Panc1 (cell line): ENCODE results near the gene TMEM202. TPM values are rescaled to one million over a fixed set of nuclear protein-coding genes. Genes with fewer than 3 reads are reported as not detected.
"Not testable (repeated sequence)": the region's sequence is repeated elsewhere in the genome, so short reads cannot be mapped to it uniquely, and the experiment has no call there.

ENCODE experiments used
- ATAC-seq: fragments of 200-7000 bp; cut with Tn5 transposase; 2 replicates; pipeline ENCODE4 v1.9.1; 2020; ENCODE audit warnings: mild to moderate bottlenecking, moderate library complexity
- BruUV-seq: library from RNA; stranded (reverse); fragments of 400-500 nt; replicated peaks from 2 replicates; lab custom pipeline; 2021; lab: Mats Ljungman, UMichigan
- CTCF ChIA-PET: fragments of 300-600 bp; sonication (Branson Sonifier 250); formaldehyde crosslinking; loops from one replicate; lab custom pipeline; 2022; ENCODE audit warnings: antibody characterized with exemption; lab: Charles Lee
- POLR2A ChIA-PET: fragments of 300-600 bp; sonication (Branson Sonifier 250); formaldehyde crosslinking; loops from one replicate; lab custom pipeline; 2022; ENCODE audit warnings: antibody characterized with exemption; lab: Charles Lee
- DNase-seq: peaks from one replicate; pipeline ENCODE4 v3.0.0-alpha.2; 2010; ENCODE audit warnings: low read depth, low spot score
- H3K27ac ChIP-seq: 2 replicates; pipeline ENCODE4 v1.5.1; 2011; ENCODE audit warnings: mild to moderate bottlenecking, low read length, inconsistent platforms
- H3K27me3 ChIP-seq: fragments of 200-500 bp; sonication (Bioruptor generic); 2 replicates; pipeline ENCODE4 v1.6.0; 2014; ENCODE audit warnings: low read length, inconsistent platforms; ENCODE audit not compliant: control insufficient read depth, insufficient read depth
- H3K36me3 ChIP-seq: fragments of 200-500 bp; sonication (Bioruptor generic); 2 replicates; pipeline ENCODE4 v1.5.1; 2014; ENCODE audit warnings: inconsistent platforms, mild to moderate bottlenecking, low read length, moderate library complexity; ENCODE audit not compliant: control insufficient read depth, insufficient read depth
- H3K4me1 ChIP-seq: 2 replicates; pipeline ENCODE4 v1.5.1; 2011; ENCODE audit warnings: inconsistent platforms, mild to moderate bottlenecking, low read length, moderate library complexity; ENCODE audit not compliant: control insufficient read depth, insufficient read depth
- H3K4me3 ChIP-seq, 2 experiments: 2 replicates each; pipeline ENCODE4 v1.5.1; 2011 to 2012; ENCODE audit warnings: low read depth in 2 of 2, low read length in 2 of 2, mild to moderate bottlenecking in 2 of 2, inconsistent platforms in 1 of 2, moderate library complexity in 1 of 2
- H3K9me3 ChIP-seq: fragments of 200-500 bp; sonication (Bioruptor generic); 2 replicates; pipeline ENCODE4 v1.5.1; 2014; ENCODE audit warnings: low read depth, mild to moderate bottlenecking, inconsistent platforms, low read length, moderate library complexity; ENCODE audit not compliant: control insufficient read depth, insufficient read depth
- POLR2AphosphoS5 ChIP-seq: IDR thresholded peaks from 2 replicates; pipeline ENCODE4 v1.6.1; 2012; ENCODE audit warnings: mild to moderate bottlenecking, low read depth, low read length, moderate library complexity
- SIN3A ChIP-seq: IDR thresholded peaks from 2 replicates; pipeline ENCODE4 v1.6.1; 2012; ENCODE audit warnings: low read depth, mild to moderate bottlenecking, low read length, moderate library complexity, borderline replicate concordance; ENCODE audit not compliant: insufficient read depth
- TCF7L2 ChIP-seq: IDR thresholded peaks from 2 replicates; pipeline ENCODE4 v1.6.1; 2011; ENCODE audit warnings: mild to moderate bottlenecking, low read depth, low read length, inconsistent platforms
- in situ Hi-C: cut with HindIII; loops from 2 replicates; pipeline ENCODE4 v1.10.0; 2016; ENCODE audit warnings: low sequenced_read_pairs, low pct_unique_long_range_greater_than_20kb
- intact Hi-C: fragments of 100-400 bp; cut with micrococcal nuclease; formaldehyde crosslinking; loops from one replicate; pipeline ENCODE4 v1.10.0; 2022; ENCODE audit not compliant: unreplicated experiment
- total RNA-seq: library from RNA; stranded (reverse); gene quantifications from one replicate; pipeline ENCODE4 v1.2.1, GENCODE V29; 2021; ENCODE audit not compliant: unreplicated experiment
- TF ChIP-seq, protein P1 (sequence below): fragments of 450-650 bp; IDR thresholded peaks from 2 replicates; pipeline ENCODE4 v1.5.1; 2017; ENCODE audit warnings: mild to moderate bottlenecking
- TF ChIP-seq, protein P2 (sequence below), 2 experiments: IDR thresholded peaks; 2 replicates each; pipeline ENCODE4 v1.6.1; 2011 to 2012; ENCODE audit warnings: low read depth in 2 of 2, control low read depth in 1 of 2, low read length in 1 of 2, mild to moderate bottlenecking in 1 of 2, moderate library complexity in 1 of 2; ENCODE audit not compliant: insufficient read depth in 1 of 2

The TMEM202 gene
- total RNA-seq, 1 experiment from 2014 or later, result not detected

DNA sequence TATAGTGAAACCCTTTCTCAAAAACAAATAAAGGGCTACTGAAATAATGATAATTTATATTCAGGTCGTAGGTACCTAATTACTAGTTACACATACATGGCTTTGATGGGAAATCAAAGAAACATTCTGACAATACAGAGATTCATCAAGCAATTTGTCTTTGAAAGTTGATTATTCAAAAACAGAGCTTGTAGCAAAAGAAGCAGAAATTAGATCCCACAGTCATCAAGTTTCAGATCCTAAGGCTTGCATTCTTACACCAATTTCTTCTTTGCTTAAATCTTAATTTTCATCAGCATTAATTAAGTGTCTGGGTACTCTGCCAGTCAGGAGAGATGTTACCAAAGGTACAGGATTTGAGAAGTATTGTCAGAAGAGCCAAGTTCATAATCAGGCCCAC is 20.8 kb upstream of the TMEM202 start:
- intact Hi-C loops (loop anchor here (10.0 kb wide), 1 partner anchor 97 kb away; the partner anchor contains the start of gene ARIH1), in situ Hi-C loops (no loop called here)
- no peaks in the 10 kb centered on the region for H3K9me3 ChIP-seq
- peaks cover 8% of the 10 kb centered on the region; the same call in 1 of the 2 replicates for H3K4me1 ChIP-seq
- no peaks in the 10 kb centered on the region for H3K27me3 ChIP-seq
- ATAC-seq, result no peak
- no peak overlapping the region for H3K4me3 ChIP-seq
- DNase-seq, result no peak
- TF ChIP-seq, protein P1, sequence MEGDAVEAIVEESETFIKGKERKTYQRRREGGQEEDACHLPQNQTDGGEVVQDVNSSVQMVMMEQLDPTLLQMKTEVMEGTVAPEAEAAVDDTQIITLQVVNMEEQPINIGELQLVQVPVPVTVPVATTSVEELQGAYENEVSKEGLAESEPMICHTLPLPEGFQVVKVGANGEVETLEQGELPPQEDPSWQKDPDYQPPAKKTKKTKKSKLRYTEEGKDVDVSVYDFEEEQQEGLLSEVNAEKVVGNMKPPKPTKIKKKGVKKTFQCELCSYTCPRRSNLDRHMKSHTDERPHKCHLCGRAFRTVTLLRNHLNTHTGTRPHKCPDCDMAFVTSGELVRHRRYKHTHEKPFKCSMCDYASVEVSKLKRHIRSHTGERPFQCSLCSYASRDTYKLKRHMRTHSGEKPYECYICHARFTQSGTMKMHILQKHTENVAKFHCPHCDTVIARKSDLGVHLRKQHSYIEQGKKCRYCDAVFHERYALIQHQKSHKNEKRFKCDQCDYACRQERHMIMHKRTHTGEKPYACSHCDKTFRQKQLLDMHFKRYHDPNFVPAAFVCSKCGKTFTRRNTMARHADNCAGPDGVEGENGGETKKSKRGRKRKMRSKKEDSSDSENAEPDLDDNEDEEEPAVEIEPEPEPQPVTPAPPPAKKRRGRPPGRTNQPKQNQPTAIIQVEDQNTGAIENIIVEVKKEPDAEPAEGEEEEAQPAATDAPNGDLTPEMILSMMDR, result no peak
- ChIA-PET POLR2A (interaction anchor here (0.6 kb wide), 1 partner anchor 253 kb away, joined by 3 read pairs; no protein-coding TSS in a partner anchor), CTCF (no interaction called here)
- no peaks in the 10 kb centered on the region for H3K36me3 ChIP-seq
- no peak overlapping the region for H3K27ac ChIP-seq
- BruUV-seq, result no TSS peak

DNA sequence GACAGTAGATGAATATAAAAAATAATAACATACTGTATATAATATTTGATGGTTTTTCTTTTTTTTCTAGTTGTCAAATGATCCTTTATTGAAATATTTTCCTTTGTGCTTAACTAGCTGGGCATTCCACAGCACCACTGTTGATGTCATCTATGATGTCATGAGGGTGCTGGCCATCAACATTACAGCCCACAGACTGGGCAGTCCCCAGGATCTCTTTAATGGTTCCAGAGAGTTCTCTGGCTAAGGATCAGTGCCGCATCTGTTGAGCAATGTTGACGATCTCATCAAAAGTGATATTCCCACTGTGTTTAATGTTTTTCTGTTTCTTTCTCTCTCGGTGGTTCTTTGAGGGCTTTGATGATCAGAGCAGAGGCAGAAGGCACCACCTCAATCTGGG is 19.0 kb upstream of the TMEM202 start:
- H3K9me3 ChIP-seq, H3K27ac ChIP-seq, BruUV-seq, H3K27me3 ChIP-seq, CTCF ChIA-PET, POLR2A ChIA-PET, H3K4me1 ChIP-seq, in situ Hi-C loops, H3K4me3 ChIP-seq, ATAC-seq, H3K36me3 ChIP-seq, DNase-seq: not testable (repeated sequence)
- intact Hi-C loops, result loop anchor here (10.0 kb wide), 1 partner anchor 96 kb away; the partner anchor contains the start of gene ARIH1

DNA sequence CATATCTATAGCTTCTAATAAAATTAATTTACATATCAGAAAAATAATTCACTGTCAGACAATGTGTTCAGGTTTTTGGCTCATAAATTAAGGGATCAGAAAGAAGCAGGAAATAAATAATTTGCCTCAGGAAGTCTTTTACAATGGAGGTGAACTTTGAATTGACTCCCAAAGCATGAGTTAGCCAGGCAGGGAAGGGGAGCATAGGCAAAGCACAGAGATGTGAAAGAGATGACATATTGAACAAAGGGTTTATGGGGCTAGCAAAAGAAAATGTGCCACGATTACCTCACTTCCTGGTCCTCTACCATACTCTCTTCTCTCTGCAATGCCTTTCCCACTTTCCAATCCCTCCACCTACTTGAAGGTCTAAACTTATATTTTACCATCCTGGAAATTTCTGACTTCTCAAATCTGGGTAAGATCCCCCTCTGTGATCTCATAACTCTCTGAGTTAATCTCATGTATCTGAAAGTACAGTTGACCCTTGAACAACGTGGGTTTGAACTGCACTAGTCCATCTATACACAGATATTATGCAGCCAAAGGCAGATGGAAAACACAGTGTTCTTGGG is 18.2 kb upstream of the TMEM202 start:
- CTCF ChIA-PET, result no interaction called here
- POLR2A ChIA-PET, result no interaction called here

More for the DNA sequence above, 18.2 kb upstream of the TMEM202 start:
- in situ Hi-C loops (no loop called here), intact Hi-C loops (loop anchor here (10.0 kb wide), 1 partner anchor 95 kb away; the partner anchor contains the start of gene ARIH1)
- H3K4me1 ChIP-seq, result 0 out of 2 replicates have a peak, but pooled peaks cover 4% of the 10 kb centered on the region
- no peaks in the 10 kb centered on the region; the same call in 1 of the 2 replicates for H3K27me3 ChIP-seq
- no peaks in the 10 kb centered on the region for H3K36me3 ChIP-seq
- no peak overlapping the region for H3K27ac ChIP-seq
- no peak overlapping the region for H3K4me3 ChIP-seq
- no peaks in the 10 kb centered on the region for H3K9me3 ChIP-seq
- BruUV-seq, result no TSS peak
- TF ChIP-seq, protein P1, result no peak
- TF ChIP-seq, protein P2, sequence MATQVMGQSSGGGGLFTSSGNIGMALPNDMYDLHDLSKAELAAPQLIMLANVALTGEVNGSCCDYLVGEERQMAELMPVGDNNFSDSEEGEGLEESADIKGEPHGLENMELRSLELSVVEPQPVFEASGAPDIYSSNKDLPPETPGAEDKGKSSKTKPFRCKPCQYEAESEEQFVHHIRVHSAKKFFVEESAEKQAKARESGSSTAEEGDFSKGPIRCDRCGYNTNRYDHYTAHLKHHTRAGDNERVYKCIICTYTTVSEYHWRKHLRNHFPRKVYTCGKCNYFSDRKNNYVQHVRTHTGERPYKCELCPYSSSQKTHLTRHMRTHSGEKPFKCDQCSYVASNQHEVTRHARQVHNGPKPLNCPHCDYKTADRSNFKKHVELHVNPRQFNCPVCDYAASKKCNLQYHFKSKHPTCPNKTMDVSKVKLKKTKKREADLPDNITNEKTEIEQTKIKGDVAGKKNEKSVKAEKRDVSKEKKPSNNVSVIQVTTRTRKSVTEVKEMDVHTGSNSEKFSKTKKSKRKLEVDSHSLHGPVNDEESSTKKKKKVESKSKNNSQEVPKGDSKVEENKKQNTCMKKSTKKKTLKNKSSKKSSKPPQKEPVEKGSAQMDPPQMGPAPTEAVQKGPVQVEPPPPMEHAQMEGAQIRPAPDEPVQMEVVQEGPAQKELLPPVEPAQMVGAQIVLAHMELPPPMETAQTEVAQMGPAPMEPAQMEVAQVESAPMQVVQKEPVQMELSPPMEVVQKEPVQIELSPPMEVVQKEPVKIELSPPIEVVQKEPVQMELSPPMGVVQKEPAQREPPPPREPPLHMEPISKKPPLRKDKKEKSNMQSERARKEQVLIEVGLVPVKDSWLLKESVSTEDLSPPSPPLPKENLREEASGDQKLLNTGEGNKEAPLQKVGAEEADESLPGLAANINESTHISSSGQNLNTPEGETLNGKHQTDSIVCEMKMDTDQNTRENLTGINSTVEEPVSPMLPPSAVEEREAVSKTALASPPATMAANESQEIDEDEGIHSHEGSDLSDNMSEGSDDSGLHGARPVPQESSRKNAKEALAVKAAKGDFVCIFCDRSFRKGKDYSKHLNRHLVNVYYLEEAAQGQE (IDR thresholded peaks at IDR 0.05; ENCODE audit: insufficient read depth in 1 of 2, low read depth in 2 of 2, low read length in 1 of 2), result no peak
- no peak for TF ChIP-seq TCF7L2
- TF ChIP-seq SIN3A, result no peak
- no peak for TF ChIP-seq POLR2AphosphoS5
- DNase-seq, result no peak
- ATAC-seq, result no peak
